HepG2 (cell line): ENCODE data around the gene TRRAP. TPM values are rescaled to one million over a fixed set of nuclear protein-coding genes. Genes with fewer than 3 reads are reported as not detected.

Experiments used
- ATF1 ChIP-seq: IDR thresholded peaks from 2 replicates; pipeline ENCODE4 v1.6.1; 2016; ENCODE audit warnings: mild to moderate bottlenecking, control low read depth
- CREB3 ChIP-seq: sonication (generic); formaldehyde crosslinking; IDR thresholded peaks from 2 replicates; pipeline ENCODE4 v1.5.0; 2020; ENCODE audit warnings: missing genetic modification reagents
- CTCF ChIP-seq: sonication (generic); formaldehyde crosslinking; IDR thresholded peaks from 2 replicates; pipeline ENCODE4 v1.5.0; 2020; ENCODE audit warnings: mild to moderate bottlenecking, missing genetic modification reagents, moderate library complexity
- DBP ChIP-seq: sonication (generic); formaldehyde crosslinking; IDR thresholded peaks from 2 replicates; pipeline ENCODE4 v1.4.0; 2020; ENCODE audit warnings: missing genetic modification reagents; ENCODE audit errors: not compliant biosample characterization
- EED ChIP-seq: sonication (generic); formaldehyde crosslinking; IDR thresholded peaks from 2 replicates; pipeline ENCODE4 v1.5.0; 2020; ENCODE audit warnings: mild to moderate bottlenecking, missing genetic modification reagents
- FOSL2 ChIP-seq: sonication (generic); formaldehyde crosslinking; IDR thresholded peaks from 2 replicates; pipeline ENCODE4 v1.4.0; 2020; ENCODE audit warnings: missing genetic modification reagents
- GABPB1 ChIP-seq: IDR thresholded peaks from 2 replicates; pipeline ENCODE4 v1.6.1; 2016; ENCODE audit warnings: mild to moderate bottlenecking, missing genetic modification reagents, moderate library complexity, missing compliant biosample characterization
- HOXA3 ChIP-seq: sonication (generic); formaldehyde crosslinking; IDR thresholded peaks from 2 replicates; pipeline ENCODE4 v1.5.0; 2020; ENCODE audit warnings: missing genetic modification reagents
- MEIS2 ChIP-seq: sonication (generic); formaldehyde crosslinking; IDR thresholded peaks from 2 replicates; pipeline ENCODE4 v1.9.0; 2021; ENCODE audit warnings: mild to moderate bottlenecking, missing genetic modification reagents
- MYC ChIP-seq: sonication (generic); formaldehyde crosslinking; IDR thresholded peaks from 2 replicates; pipeline ENCODE4 v1.9.0; 2021; ENCODE audit warnings: missing genetic modification reagents, borderline replicate concordance
- NCOR1 ChIP-seq: fragments of 200-600 bp; sonication (generic); IDR thresholded peaks from 2 replicates; pipeline ENCODE4 v1.7.0; 2017; ENCODE audit warnings: antibody characterized with exemption, low read length, borderline replicate concordance
- PAWR ChIP-seq: sonication (generic); formaldehyde crosslinking; IDR thresholded peaks from 2 replicates; pipeline ENCODE4 v1.4.0; 2020; ENCODE audit warnings: missing genetic modification reagents, mild to moderate bottlenecking, borderline replicate concordance
- RAD21 ChIP-seq: fragments of 450-650 bp; formaldehyde crosslinking; IDR thresholded peaks from 2 replicates; pipeline ENCODE4 v1.5.0; 2020; ENCODE audit warnings: mild to moderate bottlenecking
- RCOR2 ChIP-seq: IDR thresholded peaks from 2 replicates; pipeline ENCODE4 v1.6.1; 2016; ENCODE audit warnings: missing biosample characterization, missing genetic modification reagents
- SIN3A ChIP-seq: IDR thresholded peaks from 2 replicates; pipeline ENCODE4 v1.6.1; 2011; ENCODE audit warnings: low read depth, mild to moderate bottlenecking, control low read depth, low read length, borderline replicate concordance
- SOX13 ChIP-seq, 3 experiments: fragments of 450-650 bp in 1 of 3; sonication (generic) in 1 of 3; formaldehyde crosslinking in 1 of 3; IDR thresholded peaks in 2 of 3; conservative IDR thresholded peaks in 1 of 3; 2 replicates each; pipeline versions ENCODE4 v1.5.0 to v1.6.1; 2016 to 2020; ENCODE audit warnings: antibody characterized with exemption in 1 of 3, mild to moderate bottlenecking in 1 of 3, missing compliant biosample characterization in 1 of 3, missing genetic modification reagents in 1 of 3, moderate library complexity in 1 of 3
- XRCC5 ChIP-seq: fragments of 200-400 bp; formaldehyde crosslinking; optimal IDR thresholded peaks from 2 replicates; pipeline ENCODE3; 2017; ENCODE audit warnings: mild to moderate bottlenecking, low read length
- ZMYM4 ChIP-seq: sonication (generic); formaldehyde crosslinking; IDR thresholded peaks from 2 replicates; pipeline ENCODE4 v1.8.1; 2023; ENCODE audit warnings: mild to moderate bottlenecking, missing genetic modification reagents
- ZNF180 ChIP-seq: sonication (generic); formaldehyde crosslinking; IDR thresholded peaks from 2 replicates; pipeline ENCODE4 v1.4.0; 2020; ENCODE audit warnings: low read depth, missing genetic modification reagents, borderline replicate concordance
- ZNF225 ChIP-seq: sonication (generic); formaldehyde crosslinking; IDR thresholded peaks from 2 replicates; pipeline ENCODE4 v1.4.0; 2020; ENCODE audit warnings: mild to moderate bottlenecking, missing genetic modification reagents
- ZNF431 ChIP-seq: sonication (generic); formaldehyde crosslinking; IDR thresholded peaks from 2 replicates; pipeline ENCODE4 v1.9.0; 2022; ENCODE audit warnings: missing genetic modification reagents, low read depth, mild to moderate bottlenecking, borderline replicate concordance
- ZNF446 ChIP-seq: sonication (generic); formaldehyde crosslinking; IDR thresholded peaks from 2 replicates; pipeline ENCODE4 v1.5.0; 2020; ENCODE audit warnings: mild to moderate bottlenecking, missing genetic modification reagents
- ZNF550 ChIP-seq: sonication (generic); formaldehyde crosslinking; IDR thresholded peaks from 2 replicates; pipeline ENCODE4 v1.4.0; 2020; ENCODE audit warnings: mild to moderate bottlenecking, missing genetic modification reagents, borderline replicate concordance
- polyA plus RNA-seq, 8 experiments: library from polyadenylated mRNA; depleted of rRNA in 3 of 8; stranded (reverse) in 7 of 8; unstranded in 1 of 8; fragments of >200 nt; fragmentation: Illumina TruSeq in 4 of 8; extraction: Trizol in 4 of 8; gene quantifications; 2 replicates each; pipeline versions ENCODE4 v1.2.1 to v1.2.3, GENCODE V29; 2011 to 2016; ENCODE audit warnings: low read depth in 4 of 8, missing spikeins in 1 of 8, mixed read lengths in 1 of 8; ENCODE audit not compliant: insufficient read depth in 1 of 8
- total RNA-seq, 5 experiments: library from RNA; depleted of rRNA; stranded (reverse); fragments of >200 nt; fragmentation: Illumina TruSeq; extraction: Trizol; gene quantifications; 2 replicates each; pipeline ENCODE4 v1.2.3, GENCODE V29; 2016; ENCODE audit warnings: low read depth in 1 of 5
- TF ChIP-seq, protein P1 (sequence below): fragments of 450-650 bp; IDR thresholded peaks from 2 replicates; pipeline ENCODE4 v1.6.1; 2016

The TRRAP gene
- total and polyA plus RNA-seq, 2 of the 13 experiments (the other 11 are each of a cell fraction or from before 2014, with no cell fraction given) = 8.6 to 10.5 TPM

GRCh38 chr7:98841179-98841997 is 36.9 kb upstream of the TRRAP start (continued):
- TF ChIP-seq, protein P1, sequence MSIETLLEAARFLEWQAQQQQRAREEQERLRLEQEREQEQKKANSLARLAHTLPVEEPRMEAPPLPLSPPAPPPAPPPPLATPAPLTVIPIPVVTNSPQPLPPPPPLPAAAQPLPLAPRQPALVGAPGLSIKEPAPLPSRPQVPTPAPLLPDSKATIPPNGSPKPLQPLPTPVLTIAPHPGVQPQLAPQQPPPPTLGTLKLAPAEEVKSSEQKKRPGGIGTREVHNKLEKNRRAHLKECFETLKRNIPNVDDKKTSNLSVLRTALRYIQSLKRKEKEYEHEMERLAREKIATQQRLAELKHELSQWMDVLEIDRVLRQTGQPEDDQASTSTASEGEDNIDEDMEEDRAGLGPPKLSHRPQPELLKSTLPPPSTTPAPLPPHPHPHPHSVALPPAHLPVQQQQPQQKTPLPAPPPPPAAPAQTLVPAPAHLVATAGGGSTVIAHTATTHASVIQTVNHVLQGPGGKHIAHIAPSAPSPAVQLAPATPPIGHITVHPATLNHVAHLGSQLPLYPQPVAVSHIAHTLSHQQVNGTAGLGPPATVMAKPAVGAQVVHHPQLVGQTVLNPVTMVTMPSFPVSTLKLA = no peak
- TF ChIP-seq MYC (CRISPR knock-in tag) = no peak
- peak; percentile 63 for TF ChIP-seq XRCC5
- no peak for TF ChIP-seq NCOR1
- 0 out of 2 replicates have a peak, but pooled peaks have one; percentile 33 for TF ChIP-seq EED
- no peak for TF ChIP-seq ZMYM4 (CRISPR knock-in tag)
- TF ChIP-seq ZNF550 (CRISPR knock-in tag) = no peak
- no peak for TF ChIP-seq SOX13 (IDR thresholded peaks at IDR 0.05)
- no peak for TF ChIP-seq SOX13 (CRISPR knock-in tag; conservative IDR thresholded peaks at IDR 0.05 in 1 of 2, IDR thresholded peaks at IDR 0.05 in 1 of 2)
- no peak for TF ChIP-seq CREB3
- TF ChIP-seq ATF1 (CRISPR knock-in tag) = no peak
- peak; percentile 98 for TF ChIP-seq CTCF (CRISPR knock-in tag)
- TF ChIP-seq ZNF446 (CRISPR knock-in tag) = no peak
- no peak for TF ChIP-seq HOXA3 (CRISPR knock-in tag)
- no peak; the same call in 1 of the 2 replicates for TF ChIP-seq FOSL2 (CRISPR knock-in tag)
- TF ChIP-seq RCOR2 (CRISPR knock-in tag) = no peak
- no peak for TF ChIP-seq DBP (CRISPR knock-in tag)
- TF ChIP-seq PAWR (CRISPR knock-in tag) = no peak
- no peak for TF ChIP-seq MEIS2
- no peak for TF ChIP-seq ZNF225 (CRISPR knock-in tag)
- no peak for TF ChIP-seq SIN3A
- no peak for TF ChIP-seq ZNF431
- peak; percentile 88 for TF ChIP-seq RAD21 (CRISPR knock-in tag)
- TF ChIP-seq GABPB1 = peak; percentile 20; the same call in 1 of the 2 replicates
- no peak for TF ChIP-seq ZNF180 (CRISPR knock-in tag)
